B cell (primary cell): ENCODE measurements around the gene SLC2A13. TPM values are rescaled to one million over a fixed set of nuclear protein-coding genes. Genes with fewer than 3 reads are reported as not detected.

Experiments used
- ATAC-seq: fragments of 200-7000 bp; cut with Tn5 transposase; one replicate; pipeline ENCODE4 v1.10.0; 2021; ENCODE audit warnings: low read depth, mild to moderate bottlenecking, moderate number of reproducible peaks, moderate library complexity
- CTCF ChIA-PET: fragments of 350-600 bp; sonication (Branson Sonifier 250); formaldehyde crosslinking; loops from one replicate; lab custom pipeline; 2021; ENCODE audit warnings: antibody characterized with exemption, inconsistent platforms; lab: Charles Lee
- POLR2A ChIA-PET: fragments of 350-600 bp; sonication (Branson Sonifier 250); formaldehyde crosslinking; loops from one replicate; lab custom pipeline; 2021; ENCODE audit warnings: antibody characterized with exemption; lab: Charles Lee
- DNase-seq: peaks from one replicate; pipeline ENCODE4 v3.0.0; 2013
- H2AFZ ChIP-seq: 2 replicates; pipeline ENCODE4 v1.6.1; 2012; ENCODE audit warnings: mild to moderate bottlenecking, low read depth, low read length; ENCODE audit not compliant: insufficient read depth, poor library complexity, severe bottlenecking
- H3K27ac ChIP-seq, 2 donors: 1 replicate in 1 of 2; 2 replicates in 1 of 2; pipeline ENCODE4 v1.5.1; 2012 to 2013; ENCODE audit warnings: low read length in 2 of 2, mild to moderate bottlenecking in 2 of 2, moderate library complexity in 1 of 2
- H3K27me3 ChIP-seq, 4 experiments: fragments of 200-600 bp in 1 of 4; sonication (generic) in 1 of 4; replicated peaks in 1 of 4; 1 replicate in 2 of 4; 2 replicates in 2 of 4; pipeline versions ENCODE4 v1.6.1 to v1.7.0; 2013 to 2016; ENCODE audit warnings: low read length in 3 of 4, mild to moderate bottlenecking in 2 of 4, mixed read lengths in 1 of 4, moderate library complexity in 1 of 4; ENCODE audit not compliant: insufficient read depth in 4 of 4, control insufficient read depth in 3 of 4; ENCODE audit errors: control extremely low read depth in 1 of 4
- H3K36me3 ChIP-seq, 2 experiments: replicated peaks in 1 of 2; 1 replicate in 1 of 2; 2 replicates in 1 of 2; pipeline versions ENCODE4 v1.6.1 to v1.7.1; 2013; ENCODE audit warnings: low read length in 1 of 2; ENCODE audit not compliant: insufficient read depth in 2 of 2, control insufficient read depth in 1 of 2; ENCODE audit errors: control extremely low read depth in 1 of 2, extremely low read depth in 1 of 2
- H3K4me1 ChIP-seq, 2 donors: fragments of 200-600 bp in 1 of 2; sonication (generic) in 1 of 2; 1 replicate in 1 of 2; 2 replicates in 1 of 2; pipeline versions ENCODE4 v1.5.1 to v1.6.1; 2013 to 2017; ENCODE audit warnings: low read length in 2 of 2; ENCODE audit not compliant: control insufficient read depth in 2 of 2, insufficient read depth in 2 of 2
- H3K4me2 ChIP-seq: replicated peaks from 2 replicates; pipeline ENCODE3; 2012; ENCODE audit warnings: mild to moderate bottlenecking, low read depth, low read length; ENCODE audit not compliant: poor library complexity, severe bottlenecking
- H3K4me3 ChIP-seq, 5 experiments: fragments of 200-600 bp in 1 of 5; sonication (generic) in 1 of 5; 1 replicate in 3 of 5; 2 replicates in 2 of 5; pipeline versions ENCODE4 v1.5.1 to v1.7.0; 2011 to 2016; ENCODE audit warnings: low read length in 4 of 5, mild to moderate bottlenecking in 4 of 5, low read depth in 2 of 5, control low read depth in 1 of 5, moderate library complexity in 1 of 5; ENCODE audit not compliant: insufficient read depth in 1 of 5; ENCODE audit errors: control extremely low read depth in 1 of 5, extremely low read depth in 1 of 5
- H3K79me2 ChIP-seq: fragments of 200-600 bp; sonication (generic); one replicate; pipeline ENCODE4 v1.6.0; 2016; ENCODE audit warnings: low read length; ENCODE audit not compliant: control insufficient read depth, insufficient read depth
- H3K9ac ChIP-seq: fragments of 200-600 bp; sonication (generic); 2 replicates; pipeline ENCODE4 v1.6.1; 2017; ENCODE audit warnings: mild to moderate bottlenecking, low read length, moderate library complexity
- H3K9me3 ChIP-seq, 3 donors: one replicate each; pipeline versions ENCODE4 v1.6.1 to v1.7.1; 2013; ENCODE audit warnings: low read length in 2 of 3; ENCODE audit not compliant: control insufficient read depth in 2 of 3, insufficient read depth in 1 of 3; ENCODE audit errors: control extremely low read depth in 1 of 3
- H4K20me1 ChIP-seq: 2 replicates; pipeline ENCODE4 v1.6.0; 2012; ENCODE audit warnings: mild to moderate bottlenecking, low read length; ENCODE audit not compliant: insufficient read depth, control insufficient read depth, poor library complexity, severe bottlenecking
- H3K27ac Mint-ChIP-seq: one replicate; pipeline ENCODE4 v1.8.0; 2021; ENCODE audit warnings: mixed read lengths
- H3K27me3 Mint-ChIP-seq: one replicate; pipeline ENCODE4 v1.8.0; 2021; ENCODE audit warnings: mixed read lengths
- H3K4me1 Mint-ChIP-seq: one replicate; pipeline ENCODE4 v1.8.0; 2021; ENCODE audit warnings: mixed read lengths
- H3K4me3 Mint-ChIP-seq: one replicate; pipeline ENCODE4 v1.8.0; 2021; ENCODE audit warnings: mixed read lengths
- H3K9me3 Mint-ChIP-seq: one replicate; pipeline ENCODE4 v1.8.0; 2022; ENCODE audit warnings: mixed read lengths; ENCODE audit not compliant: insufficient read depth
- CTCF ChIP-seq: fragments of 200-600 bp; IDR thresholded peaks from one replicate; pipeline ENCODE4 v1.8.0; 2022; ENCODE audit warnings: antibody characterized with exemption, mild to moderate bottlenecking
- EZH2 ChIP-seq: IDR thresholded peaks from 2 replicates; pipeline ENCODE4 v1.6.1; 2012; ENCODE audit warnings: borderline replicate concordance, low read depth, mild to moderate bottlenecking, moderate library complexity, low read length; ENCODE audit not compliant: insufficient read depth, poor library complexity, severe bottlenecking
- WGBS: methylation state at CpG from one replicate; pipeline ENCODE4 v1.1.5; 2013; ENCODE audit warnings: missing lambda C conversion rate; ENCODE audit not compliant: insufficient coverage; 5-methylcytosine and 5-hydroxymethylcytosine counted together
- intact Hi-C: fragments of 100-400 bp; cut with micrococcal nuclease; formaldehyde crosslinking; loops from one replicate; pipeline ENCODE4 v1.10.0; 2022
- polyA plus RNA-seq: library from polyadenylated mRNA; depleted of rRNA; stranded (reverse); fragments of >200 nt; gene quantifications from 2 replicates; pipeline ENCODE4 v1.2.3, GENCODE V29; 2012
- total RNA-seq, 2 donors: library from RNA; stranded (reverse); fragments of 120-200 nt in 1 of 2; gene quantifications; 1 replicate in 1 of 2; 2 replicates in 1 of 2; pipeline versions ENCODE4 v1.2.3 to v1.2.4, GENCODE V29; 2013 to 2022

The SLC2A13 gene
- total and polyA plus RNA-seq, 2 donors (not counting 1 experiment from before 2014, with no cell fraction given): 2.1 to 8.6 TPM

GRCh38 chr12:40106202-40106533 is 287 bp upstream of the SLC2A13 start:
- Histone ChIP-seq H3K79me2 (no peaks in the 10 kb centered on the region), H3K4me2 (peak overlapping the region; percentile 91), H2AFZ (peak overlapping the region; percentile 94), H3K4me3 (peak overlapping the region in 4 of 5 experiments; percentile 34 to 81 (median 64)), H3K9ac (peak overlapping the region; percentile 74), H3K4me1 (peaks cover 10 to 30% of the 10 kb centered on the region in 2 donors), H4K20me1 (no peaks in the 10 kb centered on the region), H3K36me3 (no peaks in the 10 kb centered on the region), H3K27me3 (no peaks in the 10 kb centered on the region), H3K27ac (no peak overlapping the region), H3K9me3 (no peaks in the 10 kb centered on the region)
- WGBS: 25% methylated on average over 4 of the region's 9 CpGs
- Mint-ChIP-seq H3K27me3 (no peaks in the 10 kb centered on the region), H3K27ac (peak overlapping the region; percentile 71), H3K4me3 (peak overlapping the region; percentile 81), H3K9me3 (no peaks in the 10 kb centered on the region), H3K4me1 (peaks cover 29% of the 10 kb centered on the region)
- intact Hi-C loops: loop anchor here (2.0 to 10.0 kb wide), 6 partner anchors 46 to 787 kb away; no protein-coding TSS in a partner anchor
- TF ChIP-seq CTCF: no peak
- TF ChIP-seq EZH2: no peak
- CTCF ChIA-PET: interaction anchor here (0.7 to 9.9 kb wide), 16 partner anchors 12 to 486 kb away, joined by 3 to 80 read pairs (median 4); partner anchors contain the start of genes ABCD2 and LRRK2
- ATAC-seq: no peak
- POLR2A ChIA-PET: interaction anchor here (0.8 kb wide), 1 partner anchor 119 kb away, joined by 3 read pairs; the partner anchor contains the start of gene LRRK2
- DNase-seq: no peak

- peak overlapping the region; percentile 81 for H3K4me3 Mint-ChIP-seq
Measured at GRCh38 chr12:40105265-40105514, 691 bp downstream of the SLC2A13 start.

More at GRCh38 chr12:40105265-40105514, 691 bp downstream of the SLC2A13 start:
- no peaks in the 10 kb centered on the region for H3K9me3 ChIP-seq
- H3K36me3 ChIP-seq: no peaks in the 10 kb centered on the region
- DNase-seq (no peak), ATAC-seq (no peak)
- H3K27me3 ChIP-seq: no peaks in the 10 kb centered on the region
- H3K9me3 Mint-ChIP-seq: no peaks in the 10 kb centered on the region
- H3K79me2 ChIP-seq: no peaks in the 10 kb centered on the region
- peak overlapping the region in 4 of 5 experiments; percentile 52 to 81 (median 74) for H3K4me3 ChIP-seq
- intact Hi-C loops: loop anchor here (5.0 to 10.0 kb wide), 2 partner anchors 47 to 520 kb away; no protein-coding TSS in a partner anchor
- peaks cover 10 to 30% of the 10 kb centered on the region in 2 donors for H3K4me1 ChIP-seq
- peaks cover 29% of the 10 kb centered on the region for H3K4me1 Mint-ChIP-seq
- no peaks in the 10 kb centered on the region for H4K20me1 ChIP-seq
- peak overlapping the region; percentile 91 for H3K4me2 ChIP-seq
- no peaks in the 10 kb centered on the region for H3K27me3 Mint-ChIP-seq
- no peak overlapping the region for H3K27ac ChIP-seq
- peak overlapping the region; percentile 94 for H2AFZ ChIP-seq
- POLR2A ChIA-PET: no interaction called here
- no peak overlapping the region for H3K27ac Mint-ChIP-seq
- under 1% methylated on average over 26 of the region's 26 CpGs for WGBS
- CTCF ChIA-PET: interaction anchor here (2.6 to 9.9 kb wide), 2 partner anchors 72 to 94 kb away, joined by 8 to 80 read pairs; no protein-coding TSS in a partner anchor
- peak overlapping the region; percentile 74 for H3K9ac ChIP-seq
- TF ChIP-seq EZH2: no peak
- TF ChIP-seq CTCF: no peak
